Endothelial cell (in vitro differentiated cells): ENCODE results near the gene ARL14EP. TPM values are rescaled to one million over a fixed set of nuclear protein-coding genes. Genes with fewer than 3 reads are reported as not detected.

Source experiments
- DNase-seq: peaks from one replicate; pipeline ENCODE4 v3.0.0; 2021; ENCODE audit warnings: low spot score
- H3K27ac Mint-ChIP-seq: one replicate; pipeline ENCODE4 v1.8.0; 2021; ENCODE audit warnings: mixed read lengths, inconsistent platforms; ENCODE audit not compliant: unreplicated experiment
- H3K27me3 Mint-ChIP-seq: one replicate; pipeline ENCODE4 v1.8.0; 2021; ENCODE audit warnings: mild to moderate bottlenecking, moderate library complexity, mixed read lengths, inconsistent platforms; ENCODE audit not compliant: unreplicated experiment
- H3K36me3 Mint-ChIP-seq: one replicate; pipeline ENCODE4 v1.8.0; 2021; ENCODE audit warnings: mild to moderate bottlenecking, low read depth, mixed read lengths, inconsistent platforms; ENCODE audit not compliant: unreplicated experiment
- H3K4me1 Mint-ChIP-seq: one replicate; pipeline ENCODE4 v1.8.0; 2021; ENCODE audit warnings: mild to moderate bottlenecking, mixed read lengths, inconsistent platforms; ENCODE audit not compliant: unreplicated experiment
- H3K4me3 Mint-ChIP-seq: one replicate; pipeline ENCODE4 v1.8.0; 2021; ENCODE audit warnings: mild to moderate bottlenecking, mixed read lengths, inconsistent platforms; ENCODE audit not compliant: unreplicated experiment
- H3K9me3 Mint-ChIP-seq: one replicate; pipeline ENCODE4 v1.8.0; 2021; ENCODE audit warnings: mixed read lengths, inconsistent platforms; ENCODE audit not compliant: unreplicated experiment
- CTCF ChIP-seq: fragments of 200-600 bp; sonication (generic); IDR thresholded peaks from one replicate; pipeline ENCODE4 v1.5.0; 2021; ENCODE audit warnings: antibody characterized with exemption; ENCODE audit not compliant: unreplicated experiment
- total RNA-seq: library from RNA; stranded (reverse); fragmentation: NEBNext Ultra II Directional; extraction: Animal tissue kit (Norgen Biotek cat#: 25700); gene quantifications from one replicate; pipeline ENCODE4 v1.2.1, GENCODE V29; 2021; ENCODE audit not compliant: unreplicated experiment

The ARL14EP gene
- total RNA-seq, 1 donor from 2014 or later, result 19.2 TPM

GRCh38 chr11:30357872-30358271 lies 35.0 kb downstream of the ARL14EP start:
- Mint-ChIP-seq H3K36me3 (no peaks in the 10 kb centered on the region), H3K27me3 (no peaks in the 10 kb centered on the region), H3K4me1 (peaks cover 1% of the 10 kb centered on the region), H3K9me3 (no peaks in the 10 kb centered on the region), H3K4me3 (no peak overlapping the region), H3K27ac (no peak overlapping the region)
- no peak for DNase-seq
- no peak for TF ChIP-seq CTCF

- Mint-ChIP-seq H3K36me3 (no peaks in the 10 kb centered on the region), H3K27ac (no peak overlapping the region), H3K4me3 (no peak overlapping the region), H3K4me1 (no peaks in the 10 kb centered on the region), H3K27me3 (no peaks in the 10 kb centered on the region), H3K9me3 (no peaks in the 10 kb centered on the region)
- no peak for TF ChIP-seq CTCF
- no peak for DNase-seq
These were observed 35.6 kb downstream of the ARL14EP start for GRCh38 chr11:30358536-30358935.

GRCh38 chr11:30360741-30361140 lies 37.8 kb downstream of the ARL14EP start:
- H3K27ac Mint-ChIP-seq, result no peak overlapping the region
- no peaks in the 10 kb centered on the region for H3K9me3 Mint-ChIP-seq
- no peak for TF ChIP-seq CTCF
- no peak for DNase-seq
- no peaks in the 10 kb centered on the region for H3K27me3 Mint-ChIP-seq
- H3K4me1 Mint-ChIP-seq, result no peaks in the 10 kb centered on the region
- H3K4me3 Mint-ChIP-seq, result no peak overlapping the region
- no peaks in the 10 kb centered on the region for H3K36me3 Mint-ChIP-seq

GRCh38 chr11:30364139-30364836 lies 41.4 kb downstream of the ARL14EP start:
- H3K4me3 Mint-ChIP-seq, result no peak overlapping the region
- H3K27me3 Mint-ChIP-seq, result no peaks in the 10 kb centered on the region
- DNase-seq, result no peak
- no peaks in the 10 kb centered on the region for H3K4me1 Mint-ChIP-seq
- H3K27ac Mint-ChIP-seq, result no peak overlapping the region
- no peak for TF ChIP-seq CTCF
- no peaks in the 10 kb centered on the region for H3K9me3 Mint-ChIP-seq
- H3K36me3 Mint-ChIP-seq, result no peaks in the 10 kb centered on the region

GRCh38 chr11:30364837-30365482 lies 42.1 kb downstream of the ARL14EP start:
- no peaks in the 10 kb centered on the region for H3K36me3 Mint-ChIP-seq
- no peaks in the 10 kb centered on the region for H3K9me3 Mint-ChIP-seq
- H3K27me3 Mint-ChIP-seq, result no peaks in the 10 kb centered on the region
- no peak for TF ChIP-seq CTCF
- no peak overlapping the region for H3K4me3 Mint-ChIP-seq
- H3K27ac Mint-ChIP-seq, result no peak overlapping the region
- DNase-seq, result no peak
- no peaks in the 10 kb centered on the region for H3K4me1 Mint-ChIP-seq
